Measurements from ENCODE around the gene GBP3. TPM values are rescaled to one million over a fixed set of nuclear protein-coding genes. Genes with fewer than 3 reads are reported as not detected.

GBP3 gene
- total and polyA plus RNA-seq, 2 experiments from 2014 or later = 0.13 TPM; not detected in 1

DNA sequence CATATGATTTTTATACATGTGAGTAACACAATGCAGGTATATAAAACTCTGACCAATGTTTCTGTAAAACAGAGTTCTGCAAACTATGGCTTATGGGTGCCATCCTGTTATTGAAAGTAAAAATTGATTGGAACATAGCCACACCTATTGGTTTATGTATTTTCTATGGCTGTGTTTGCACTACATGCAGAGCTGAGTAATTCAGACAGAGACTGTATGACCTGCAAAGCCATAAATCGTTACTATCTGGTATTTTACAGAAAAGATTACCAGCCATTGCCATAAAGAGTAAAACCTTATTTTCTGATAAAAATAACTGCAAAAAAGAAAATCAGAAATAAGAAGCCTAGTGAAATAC is 29.3 kb upstream of the GBP3 start:
- H2AFZ ChIP-seq = no peak overlapping the region
- Mint-ChIP-seq H3K27me3 (ENCODE audit: insufficient read depth, low read depth, poor library complexity) (no peaks in the 10 kb centered on the region), H3K27ac (no peak overlapping the region), H3K9me3 (no peaks in the 10 kb centered on the region), H3K4me1 (no peaks in the 10 kb centered on the region; the same call in 2 of the 3 replicates), H3K4me3 (no peak overlapping the region), H3K36me3 (ENCODE audit: low read depth) (no peaks in the 10 kb centered on the region)
- H3K79me2 ChIP-seq (replicated peaks; ENCODE audit: insufficient read depth) = no peaks in the 10 kb centered on the region
- DNase-seq (ENCODE audit: low spot score) (no peak), ATAC-seq (no peak)
- H3K9me2 ChIP-seq (ENCODE audit: insufficient read depth) = no peaks in the 10 kb centered on the region
- no peaks in the 10 kb centered on the region for H3K36me3 ChIP-seq (ENCODE audit: insufficient read depth)
- no peaks in the 10 kb centered on the region for H3K4me1 ChIP-seq (ENCODE audit: insufficient read depth)
- no peaks in the 10 kb centered on the region for H3K27me3 ChIP-seq (ENCODE audit: insufficient read depth)
- no peaks in the 10 kb centered on the region for H3F3A ChIP-seq (replicated peaks; ENCODE audit: low read depth)
- TF ChIP-seq POLR2AphosphoS5 (IDR thresholded peaks at IDR 0.05; ENCODE audit: low read depth) (no peak), EZH2 (IDR thresholded peaks at IDR 0.05; ENCODE audit: low read depth, unreplicated experiment) (no peak), ZNF114 (CRISPR knock-in tag; IDR thresholded peaks at IDR 0.05) (no peak), ZNF331 (CRISPR knock-in tag; IDR thresholded peaks at IDR 0.05; ENCODE audit: low read depth) (no peak), STAT1 (IDR thresholded peaks at IDR 0.05; ENCODE audit: unreplicated experiment) (no peak), JUNB (IDR thresholded peaks at IDR 0.05; ENCODE audit: unreplicated experiment) (no peak), CREB1 (CRISPR knock-in tag; IDR thresholded peaks at IDR 0.05; ENCODE audit: low read depth) (no peak), EZH2phosphoT487 (IDR thresholded peaks at IDR 0.05; ENCODE audit: unreplicated experiment) (no peak), REST (IDR thresholded peaks at IDR 0.05; ENCODE audit: unreplicated experiment) (no peak), NANOG (IDR thresholded peaks at IDR 0.05; ENCODE audit: borderline replicate concordance) (no peak)
- TF ChIP-seq, protein P1, sequence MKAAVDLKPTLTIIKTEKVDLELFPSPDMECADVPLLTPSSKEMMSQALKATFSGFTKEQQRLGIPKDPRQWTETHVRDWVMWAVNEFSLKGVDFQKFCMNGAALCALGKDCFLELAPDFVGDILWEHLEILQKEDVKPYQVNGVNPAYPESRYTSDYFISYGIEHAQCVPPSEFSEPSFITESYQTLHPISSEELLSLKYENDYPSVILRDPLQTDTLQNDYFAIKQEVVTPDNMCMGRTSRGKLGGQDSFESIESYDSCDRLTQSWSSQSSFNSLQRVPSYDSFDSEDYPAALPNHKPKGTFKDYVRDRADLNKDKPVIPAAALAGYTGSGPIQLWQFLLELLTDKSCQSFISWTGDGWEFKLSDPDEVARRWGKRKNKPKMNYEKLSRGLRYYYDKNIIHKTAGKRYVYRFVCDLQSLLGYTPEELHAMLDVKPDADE (IDR thresholded peaks at IDR 0.05) = no peak
- TF ChIP-seq, protein P2, sequence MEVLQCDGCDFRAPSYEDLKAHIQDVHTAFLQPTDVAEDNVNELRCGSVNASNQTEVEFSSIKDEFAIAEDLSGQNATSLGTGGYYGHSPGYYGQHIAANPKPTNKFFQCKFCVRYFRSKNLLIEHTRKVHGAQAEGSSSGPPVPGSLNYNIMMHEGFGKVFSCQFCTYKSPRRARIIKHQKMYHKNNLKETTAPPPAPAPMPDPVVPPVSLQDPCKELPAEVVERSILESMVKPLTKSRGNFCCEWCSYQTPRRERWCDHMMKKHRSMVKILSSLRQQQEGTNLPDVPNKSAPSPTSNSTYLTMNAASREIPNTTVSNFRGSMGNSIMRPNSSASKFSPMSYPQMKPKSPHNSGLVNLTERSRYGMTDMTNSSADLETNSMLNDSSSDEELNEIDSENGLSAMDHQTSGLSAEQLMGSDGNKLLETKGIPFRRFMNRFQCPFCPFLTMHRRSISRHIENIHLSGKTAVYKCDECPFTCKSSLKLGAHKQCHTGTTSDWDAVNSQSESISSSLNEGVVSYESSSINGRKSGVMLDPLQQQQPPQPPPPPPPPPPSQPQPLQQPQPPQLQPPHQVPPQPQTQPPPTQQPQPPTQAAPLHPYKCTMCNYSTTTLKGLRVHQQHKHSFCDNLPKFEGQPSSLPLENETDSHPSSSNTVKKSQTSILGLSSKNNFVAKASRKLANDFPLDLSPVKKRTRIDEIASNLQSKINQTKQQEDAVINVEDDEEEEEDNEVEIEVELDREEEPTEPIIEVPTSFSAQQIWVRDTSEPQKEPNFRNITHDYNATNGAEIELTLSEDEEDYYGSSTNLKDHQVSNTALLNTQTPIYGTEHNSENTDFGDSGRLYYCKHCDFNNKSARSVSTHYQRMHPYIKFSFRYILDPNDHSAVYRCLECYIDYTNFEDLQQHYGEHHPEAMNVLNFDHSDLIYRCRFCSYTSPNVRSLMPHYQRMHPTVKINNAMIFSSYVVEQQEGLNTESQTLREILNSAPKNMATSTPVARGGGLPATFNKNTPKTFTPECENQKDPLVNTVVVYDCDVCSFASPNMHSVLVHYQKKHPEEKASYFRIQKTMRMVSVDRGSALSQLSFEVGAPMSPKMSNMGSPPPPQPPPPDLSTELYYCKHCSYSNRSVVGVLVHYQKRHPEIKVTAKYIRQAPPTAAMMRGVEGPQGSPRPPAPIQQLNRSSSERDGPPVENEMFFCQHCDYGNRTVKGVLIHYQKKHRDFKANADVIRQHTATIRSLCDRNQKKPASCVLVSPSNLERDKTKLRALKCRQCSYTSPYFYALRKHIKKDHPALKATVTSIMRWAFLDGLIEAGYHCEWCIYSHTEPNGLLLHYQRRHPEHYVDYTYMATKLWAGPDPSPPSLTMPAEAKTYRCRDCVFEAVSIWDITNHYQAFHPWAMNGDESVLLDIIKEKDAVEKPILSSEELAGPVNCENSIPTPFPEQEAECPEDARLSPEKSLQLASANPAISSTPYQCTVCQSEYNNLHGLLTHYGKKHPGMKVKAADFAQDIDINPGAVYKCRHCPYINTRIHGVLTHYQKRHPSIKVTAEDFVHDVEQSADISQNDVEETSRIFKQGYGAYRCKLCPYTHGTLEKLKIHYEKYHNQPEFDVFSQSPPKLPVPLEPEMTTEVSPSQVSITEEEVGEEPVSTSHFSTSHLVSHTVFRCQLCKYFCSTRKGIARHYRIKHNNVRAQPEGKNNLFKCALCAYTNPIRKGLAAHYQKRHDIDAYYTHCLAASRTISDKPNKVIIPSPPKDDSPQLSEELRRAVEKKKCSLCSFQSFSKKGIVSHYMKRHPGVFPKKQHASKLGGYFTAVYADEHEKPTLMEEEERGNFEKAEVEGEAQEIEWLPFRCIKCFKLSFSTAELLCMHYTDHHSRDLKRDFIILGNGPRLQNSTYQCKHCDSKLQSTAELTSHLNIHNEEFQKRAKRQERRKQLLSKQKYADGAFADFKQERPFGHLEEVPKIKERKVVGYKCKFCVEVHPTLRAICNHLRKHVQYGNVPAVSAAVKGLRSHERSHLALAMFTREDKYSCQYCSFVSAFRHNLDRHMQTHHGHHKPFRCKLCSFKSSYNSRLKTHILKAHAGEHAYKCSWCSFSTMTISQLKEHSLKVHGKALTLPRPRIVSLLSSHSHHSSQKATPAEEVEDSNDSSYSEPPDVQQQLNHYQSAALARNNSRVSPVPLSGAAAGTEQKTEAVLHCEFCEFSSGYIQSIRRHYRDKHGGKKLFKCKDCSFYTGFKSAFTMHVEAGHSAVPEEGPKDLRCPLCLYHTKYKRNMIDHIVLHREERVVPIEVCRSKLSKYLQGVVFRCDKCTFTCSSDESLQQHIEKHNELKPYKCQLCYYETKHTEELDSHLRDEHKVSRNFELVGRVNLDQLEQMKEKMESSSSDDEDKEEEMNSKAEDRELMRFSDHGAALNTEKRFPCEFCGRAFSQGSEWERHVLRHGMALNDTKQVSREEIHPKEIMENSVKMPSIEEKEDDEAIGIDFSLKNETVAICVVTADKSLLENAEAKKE (CRISPR knock-in tag; IDR thresholded peaks at IDR 0.05) = no peak
- TF ChIP-seq, protein P3, sequence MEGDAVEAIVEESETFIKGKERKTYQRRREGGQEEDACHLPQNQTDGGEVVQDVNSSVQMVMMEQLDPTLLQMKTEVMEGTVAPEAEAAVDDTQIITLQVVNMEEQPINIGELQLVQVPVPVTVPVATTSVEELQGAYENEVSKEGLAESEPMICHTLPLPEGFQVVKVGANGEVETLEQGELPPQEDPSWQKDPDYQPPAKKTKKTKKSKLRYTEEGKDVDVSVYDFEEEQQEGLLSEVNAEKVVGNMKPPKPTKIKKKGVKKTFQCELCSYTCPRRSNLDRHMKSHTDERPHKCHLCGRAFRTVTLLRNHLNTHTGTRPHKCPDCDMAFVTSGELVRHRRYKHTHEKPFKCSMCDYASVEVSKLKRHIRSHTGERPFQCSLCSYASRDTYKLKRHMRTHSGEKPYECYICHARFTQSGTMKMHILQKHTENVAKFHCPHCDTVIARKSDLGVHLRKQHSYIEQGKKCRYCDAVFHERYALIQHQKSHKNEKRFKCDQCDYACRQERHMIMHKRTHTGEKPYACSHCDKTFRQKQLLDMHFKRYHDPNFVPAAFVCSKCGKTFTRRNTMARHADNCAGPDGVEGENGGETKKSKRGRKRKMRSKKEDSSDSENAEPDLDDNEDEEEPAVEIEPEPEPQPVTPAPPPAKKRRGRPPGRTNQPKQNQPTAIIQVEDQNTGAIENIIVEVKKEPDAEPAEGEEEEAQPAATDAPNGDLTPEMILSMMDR (conservative IDR thresholded peaks at IDR 0.05; ENCODE audit: low read depth in 2 of 2) = no peak
- H3K4me3 ChIP-seq = no peak overlapping the region
- H4K20me1 ChIP-seq (replicated peaks; ENCODE audit: insufficient read depth) = no peaks in the 10 kb centered on the region
- no peak overlapping the region for H3K4me2 ChIP-seq
- H3K27ac ChIP-seq (ENCODE audit: low read depth) = no peak overlapping the region
